H9 (cell line): Measurements from ENCODE around the gene INSYN2B. TPM values are rescaled to one million over a fixed set of nuclear protein-coding genes. Genes with fewer than 3 reads are reported as not detected.

Experiments
- DNase-seq: peaks from one replicate; pipeline ENCODE4 v3.0.0-alpha.2; 2017
- H2AFZ ChIP-seq: one replicate; pipeline ENCODE4 v1.6.1; 2013; ENCODE audit warnings: mild to moderate bottlenecking, low read length, control low read depth, moderate library complexity
- H2AK5ac ChIP-seq: 2 replicates; pipeline ENCODE4 v1.6.1; 2013; ENCODE audit warnings: low read length, control low read depth, mixed read lengths; ENCODE audit not compliant: insufficient read length
- H2BK120ac ChIP-seq: one replicate; pipeline ENCODE4 v1.6.1; 2013; ENCODE audit warnings: low read depth, mild to moderate bottlenecking, low read length, control low read depth, inconsistent platforms; ENCODE audit not compliant: poor library complexity, severe bottlenecking
- H2BK12ac ChIP-seq: 2 replicates; pipeline ENCODE4 v1.6.1; 2013; ENCODE audit warnings: low read length, control low read depth, mixed read lengths, low read depth; ENCODE audit not compliant: insufficient read length
- H2BK15ac ChIP-seq: 2 replicates; pipeline ENCODE4 v1.6.1; 2013; ENCODE audit warnings: low read depth, low read length, control low read depth
- H2BK20ac ChIP-seq: one replicate; pipeline ENCODE4 v1.6.1; 2013; ENCODE audit warnings: low read depth, mild to moderate bottlenecking, low read length, control low read depth, inconsistent platforms; ENCODE audit not compliant: poor library complexity, severe bottlenecking
- H2BK5ac ChIP-seq: 2 replicates; pipeline ENCODE4 v1.6.1; 2013; ENCODE audit warnings: low read length, control low read depth, mixed read lengths; ENCODE audit not compliant: insufficient read length
- H3K14ac ChIP-seq: 2 replicates; pipeline ENCODE4 v1.6.1; 2013; ENCODE audit warnings: low read length, control low read depth; ENCODE audit not compliant: insufficient read depth
- H3K18ac ChIP-seq: 2 replicates; pipeline ENCODE4 v1.6.1; 2013; ENCODE audit warnings: low read depth, mild to moderate bottlenecking, mixed read lengths, low read length, control low read depth; ENCODE audit not compliant: insufficient read length
- H3K23ac ChIP-seq: 2 replicates; pipeline ENCODE4 v1.6.1; 2013; ENCODE audit warnings: low read length, control low read depth, mixed read lengths, low read depth; ENCODE audit not compliant: insufficient read length
- H3K23me2 ChIP-seq: 2 replicates; pipeline ENCODE4 v1.6.1; 2013; ENCODE audit warnings: low read depth, mild to moderate bottlenecking, mixed read lengths, low read length, control low read depth; ENCODE audit not compliant: insufficient read length, poor library complexity, severe bottlenecking
- H3K27ac ChIP-seq: 2 replicates; pipeline ENCODE4 v1.5.1; 2013; ENCODE audit warnings: low read length, control low read depth, mixed read lengths, low read depth; ENCODE audit not compliant: insufficient read length
- H3K27me3 ChIP-seq: 2 replicates; pipeline ENCODE4 v1.6.1; 2013; ENCODE audit warnings: low read length, control low read depth, inconsistent platforms; ENCODE audit not compliant: insufficient read depth
- H3K4ac ChIP-seq: 2 replicates; pipeline ENCODE4 v1.6.1; 2013; ENCODE audit warnings: low read depth, mild to moderate bottlenecking, control low read depth, inconsistent platforms, low read length, moderate library complexity
- H3K4me1 ChIP-seq: 2 replicates; pipeline ENCODE4 v1.6.1; 2013; ENCODE audit warnings: low read length, control low read depth, inconsistent platforms; ENCODE audit not compliant: insufficient read depth
- H3K4me2 ChIP-seq: 2 replicates; pipeline ENCODE4 v1.6.1; 2013; ENCODE audit warnings: low read length, control low read depth, mixed read lengths; ENCODE audit not compliant: insufficient read length, insufficient read depth
- H3K56ac ChIP-seq: 2 replicates; pipeline ENCODE4 v1.6.1; 2013; ENCODE audit warnings: low read depth, mild to moderate bottlenecking, mixed read lengths, low read length, control low read depth; ENCODE audit not compliant: insufficient read length
- H3K79me1 ChIP-seq: 2 replicates; pipeline ENCODE4 v1.6.1; 2013; ENCODE audit warnings: low read depth, mild to moderate bottlenecking, moderate library complexity, low read length, control low read depth, inconsistent platforms; ENCODE audit not compliant: insufficient read depth, poor library complexity, severe bottlenecking
- H3K79me2 ChIP-seq: 2 replicates; pipeline ENCODE4 v1.6.1; 2013; ENCODE audit warnings: low read length, control low read depth, inconsistent platforms; ENCODE audit not compliant: insufficient read depth
- H3K9ac ChIP-seq: 2 replicates; pipeline ENCODE4 v1.6.1; 2013; ENCODE audit warnings: low read length, control low read depth, mixed read lengths; ENCODE audit not compliant: insufficient read length; ENCODE audit errors: extremely low read depth
- H3K9me3 ChIP-seq: one replicate; pipeline ENCODE4 v1.6.1; 2013; ENCODE audit warnings: low read depth, low read length, inconsistent platforms; ENCODE audit not compliant: control insufficient read depth
- H3T11ph ChIP-seq: one replicate; pipeline ENCODE4 v1.6.1; 2013; ENCODE audit warnings: mild to moderate bottlenecking, low read length, control low read depth, inconsistent platforms
- H4K20me1 ChIP-seq: one replicate; pipeline ENCODE4 v1.6.1; 2013; ENCODE audit not compliant: control insufficient read depth, insufficient read length, insufficient read depth
- H4K5ac ChIP-seq: 2 replicates; pipeline ENCODE4 v1.6.1; 2013; ENCODE audit warnings: low read depth, mild to moderate bottlenecking, mixed read lengths, low read length, control low read depth; ENCODE audit not compliant: insufficient read length
- H4K8ac ChIP-seq: replicated peaks from 2 replicates; pipeline ENCODE4 v1.6.1; 2013; ENCODE audit warnings: low read length, control low read depth, mixed read lengths, low read depth; ENCODE audit not compliant: insufficient read length
- H4K91ac ChIP-seq: 2 replicates; pipeline ENCODE4 v1.6.1; 2013; ENCODE audit warnings: low read depth, mild to moderate bottlenecking, moderate library complexity, mixed read lengths, low read length, control low read depth; ENCODE audit not compliant: insufficient read length
- H3K27ac Mint-ChIP-seq, 3 experiments: 2 replicates in 2 of 3; 3 replicates in 1 of 3; pipeline ENCODE4 v1.8.0; 2020 to 2021; ENCODE audit warnings: mixed read lengths in 3 of 3, mild to moderate bottlenecking in 1 of 3, moderate library complexity in 1 of 3
- H3K27me3 Mint-ChIP-seq: 2 replicates; pipeline ENCODE4 v1.8.0; 2021; ENCODE audit warnings: low read depth, mild to moderate bottlenecking, moderate library complexity, mixed read lengths
- H3K36me3 Mint-ChIP-seq, 3 experiments: 2 replicates in 2 of 3; 3 replicates in 1 of 3; pipeline ENCODE4 v1.8.0; 2020 to 2021; ENCODE audit warnings: low read depth in 3 of 3, mixed read lengths in 3 of 3; ENCODE audit not compliant: insufficient read depth in 1 of 3
- H3K4me1 Mint-ChIP-seq, 2 experiments: 2 replicates each; pipeline ENCODE4 v1.8.0; 2020; ENCODE audit warnings: mixed read lengths in 2 of 2
- H3K4me3 Mint-ChIP-seq, 2 experiments: 2 replicates in 1 of 2; 3 replicates in 1 of 2; pipeline ENCODE4 v1.8.0; 2020 to 2021; ENCODE audit warnings: mild to moderate bottlenecking in 2 of 2, mixed read lengths in 2 of 2, moderate library complexity in 1 of 2
- H3K9me3 Mint-ChIP-seq, 2 experiments: 2 replicates in 1 of 2; 3 replicates in 1 of 2; pipeline ENCODE4 v1.8.0; 2020; ENCODE audit warnings: mild to moderate bottlenecking in 2 of 2, mixed read lengths in 2 of 2, moderate library complexity in 1 of 2
- CTCF ChIP-seq: fragments of 200-600 bp; sonication (generic); conservative IDR thresholded peaks from 3 replicates; pipeline ENCODE4 v1.8.0; 2021; ENCODE audit warnings: antibody characterized with exemption, mild to moderate bottlenecking
- total RNA-seq: library from RNA; stranded (reverse); gene quantifications from 2 replicates; pipeline ENCODE4 v1.2.1, GENCODE V29; 2021

Gene INSYN2B
- total RNA-seq, 1 experiment from 2014 or later, result not detected

GRCh38 chr5:169893010-169893409 lies 87.3 kb downstream of the INSYN2B start:
- Histone ChIP-seq H4K20me1 (no peaks in the 10 kb centered on the region), H3K27me3 (no peaks in the 10 kb centered on the region), H2BK12ac (no peak overlapping the region), H4K91ac (no peak overlapping the region), H3K4ac (no peak overlapping the region), H2BK15ac (no peak overlapping the region), H3T11ph (no peak overlapping the region), H3K79me1 (no peaks in the 10 kb centered on the region), H3K9me3 (no peaks in the 10 kb centered on the region), H3K9ac (no peak overlapping the region), H4K5ac (no peak overlapping the region), H3K79me2 (no peaks in the 10 kb centered on the region), H3K23me2 (no peaks in the 10 kb centered on the region), H3K14ac (no peak overlapping the region), H2BK5ac (no peak overlapping the region), H3K27ac (no peak overlapping the region), H3K4me2 (no peak overlapping the region), H3K23ac (no peak overlapping the region), H3K18ac (no peak overlapping the region), H2AFZ (no peak overlapping the region), H2BK20ac (no peak overlapping the region), H4K8ac (no peak overlapping the region), H3K4me1 (no peaks in the 10 kb centered on the region), H2BK120ac (no peak overlapping the region), H3K56ac (no peak overlapping the region), H2AK5ac (no peak overlapping the region)
- Mint-ChIP-seq H3K27me3 (no peaks in the 10 kb centered on the region; the same call in 1 of the 2 replicates), H3K4me1 (peaks cover 5 to 8% of the 10 kb centered on the region in 2 experiments; a peak in 1 of 4 replicates), H3K9me3 (no peaks in the 10 kb centered on the region; a peak in 1 of 5 replicates), H3K36me3 (no peaks in the 10 kb centered on the region), H3K27ac (no peak overlapping the region; a peak in 1 of 7 replicates), H3K4me3 (no peak overlapping the region)
- TF ChIP-seq CTCF, result no peak
- no peak for DNase-seq
